Measurements from ENCODE around the gene EPHB6. TPM values are rescaled to one million over a fixed set of nuclear protein-coding genes. Genes with fewer than 3 reads are reported as not detected.

The EPHB6 gene
- total and polyA plus RNA-seq, 10 of the 15 experiments (the other 5 are each of a cell fraction or from before 2014, with no cell fraction given) = 0.06 to 1.3 (median 0.37) TPM; not detected in 2

DNA sequence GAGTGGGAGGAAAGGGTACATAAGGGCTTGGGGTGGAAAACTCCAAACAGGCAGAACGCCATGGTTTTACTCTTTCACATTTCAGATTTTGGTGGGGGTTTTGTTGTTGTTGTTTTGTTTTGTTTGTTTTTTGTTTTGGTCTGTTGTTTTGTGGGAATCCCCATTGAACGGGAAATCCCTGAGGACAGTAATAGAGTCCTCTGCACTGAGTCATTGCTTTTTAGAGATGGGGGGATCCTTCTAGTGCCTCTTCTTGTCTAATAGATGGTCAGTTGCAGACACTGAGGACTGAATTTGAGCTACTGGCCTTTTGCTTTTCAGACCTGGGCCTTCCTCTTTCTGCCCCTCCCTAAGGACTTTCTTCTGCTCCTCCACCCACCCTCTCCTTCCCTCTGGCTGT is 58.7 kb downstream of the EPHB6 start:
- BruUV-seq (replicated peaks) = no TSS peak

More for the DNA sequence above, 58.7 kb downstream of the EPHB6 start:
- 14% methylated on average over 2 of the region's 2 CpGs for WGBS (ENCODE audit: insufficient coverage, insufficient replicate concordance, low lambda C conversion rate, missing lambda C conversion rate)
- Histone ChIP-seq H3K4me3 (no peak overlapping the region), H2AFZ (ENCODE audit: control insufficient read depth, low read depth, low read length) (no peak overlapping the region), H3K27ac (ENCODE audit: control insufficient read depth, insufficient read depth) (no peak overlapping the region), H3K4me2 (ENCODE audit: control insufficient read depth, insufficient read depth) (no peak overlapping the region), H3K27me3 (replicated peaks in 1 of 2; ENCODE audit: control insufficient read depth in 2 of 2, insufficient read depth in 2 of 2, low read length in 1 of 2) (peaks cover 0 to 3% of the 10 kb centered on the region in 2 experiments; a peak in 3 of 4 replicates), H4K20me1 (ENCODE audit: control insufficient read depth, insufficient read depth) (no peaks in the 10 kb centered on the region), H3K36me3 (ENCODE audit: control insufficient read depth in 2 of 2, insufficient read depth in 2 of 2, low read length in 1 of 2) (no peaks in the 10 kb centered on the region), H3K9ac (ENCODE audit: control insufficient read depth, insufficient read depth, low read length) (no peak overlapping the region), H3K79me2 (ENCODE audit: control insufficient read depth, insufficient read depth, low read length) (no peaks in the 10 kb centered on the region), H3K4me1 (ENCODE audit: control insufficient read depth, insufficient read depth, low read length) (no peaks in the 10 kb centered on the region), H3K9me3 (replicated peaks; ENCODE audit: control insufficient read depth, insufficient read depth, low read length) (no peaks in the 10 kb centered on the region)
- ChIA-PET SMC1A (ENCODE audit: uncharacterized antibody, unreplicated experiment) (no interaction called here), CTCF (interaction anchor here (0.8 kb wide), 1 partner anchor 34 kb away, joined by 4 read pairs; no protein-coding TSS in a partner anchor), POLR2A (no interaction called here), RAD21 (ENCODE audit: unreplicated experiment) (no interaction called here)
- intact Hi-C loops (cut with micrococcal nuclease; ENCODE audit: unreplicated experiment) = no loop called here
- in situ Hi-C loops (cut with MboI) = no loop called here
- DNase-seq (ENCODE audit: low read depth, low spot score) (no peak), ATAC-seq (no peak), FAIRE-seq (no peak)
- no peak for TF ChIP-seq BACH1 (IDR thresholded peaks at IDR 0.05; ENCODE audit: borderline replicate concordance)
- TF ChIP-seq HDGF (IDR thresholded peaks at IDR 0.05) = no peak
- TF ChIP-seq, protein P1, sequence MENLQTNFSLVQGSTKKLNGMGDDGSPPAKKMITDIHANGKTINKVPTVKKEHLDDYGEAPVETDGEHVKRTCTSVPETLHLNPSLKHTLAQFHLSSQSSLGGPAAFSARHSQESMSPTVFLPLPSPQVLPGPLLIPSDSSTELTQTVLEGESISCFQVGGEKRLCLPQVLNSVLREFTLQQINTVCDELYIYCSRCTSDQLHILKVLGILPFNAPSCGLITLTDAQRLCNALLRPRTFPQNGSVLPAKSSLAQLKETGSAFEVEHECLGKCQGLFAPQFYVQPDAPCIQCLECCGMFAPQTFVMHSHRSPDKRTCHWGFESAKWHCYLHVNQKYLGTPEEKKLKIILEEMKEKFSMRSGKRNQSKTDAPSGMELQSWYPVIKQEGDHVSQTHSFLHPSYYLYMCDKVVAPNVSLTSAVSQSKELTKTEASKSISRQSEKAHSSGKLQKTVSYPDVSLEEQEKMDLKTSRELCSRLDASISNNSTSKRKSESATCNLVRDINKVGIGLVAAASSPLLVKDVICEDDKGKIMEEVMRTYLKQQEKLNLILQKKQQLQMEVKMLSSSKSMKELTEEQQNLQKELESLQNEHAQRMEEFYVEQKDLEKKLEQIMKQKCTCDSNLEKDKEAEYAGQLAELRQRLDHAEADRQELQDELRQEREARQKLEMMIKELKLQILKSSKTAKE (IDR thresholded peaks at IDR 0.05; ENCODE audit: low read depth, poor library complexity, severe bottlenecking) = no peak
- TF ChIP-seq SREBF2 (IDR thresholded peaks at IDR 0.05; ENCODE audit: low read length) = no peak
- TF ChIP-seq EED (IDR thresholded peaks at IDR 0.05; ENCODE audit: low read depth) = no peak
- TF ChIP-seq, protein P2, sequence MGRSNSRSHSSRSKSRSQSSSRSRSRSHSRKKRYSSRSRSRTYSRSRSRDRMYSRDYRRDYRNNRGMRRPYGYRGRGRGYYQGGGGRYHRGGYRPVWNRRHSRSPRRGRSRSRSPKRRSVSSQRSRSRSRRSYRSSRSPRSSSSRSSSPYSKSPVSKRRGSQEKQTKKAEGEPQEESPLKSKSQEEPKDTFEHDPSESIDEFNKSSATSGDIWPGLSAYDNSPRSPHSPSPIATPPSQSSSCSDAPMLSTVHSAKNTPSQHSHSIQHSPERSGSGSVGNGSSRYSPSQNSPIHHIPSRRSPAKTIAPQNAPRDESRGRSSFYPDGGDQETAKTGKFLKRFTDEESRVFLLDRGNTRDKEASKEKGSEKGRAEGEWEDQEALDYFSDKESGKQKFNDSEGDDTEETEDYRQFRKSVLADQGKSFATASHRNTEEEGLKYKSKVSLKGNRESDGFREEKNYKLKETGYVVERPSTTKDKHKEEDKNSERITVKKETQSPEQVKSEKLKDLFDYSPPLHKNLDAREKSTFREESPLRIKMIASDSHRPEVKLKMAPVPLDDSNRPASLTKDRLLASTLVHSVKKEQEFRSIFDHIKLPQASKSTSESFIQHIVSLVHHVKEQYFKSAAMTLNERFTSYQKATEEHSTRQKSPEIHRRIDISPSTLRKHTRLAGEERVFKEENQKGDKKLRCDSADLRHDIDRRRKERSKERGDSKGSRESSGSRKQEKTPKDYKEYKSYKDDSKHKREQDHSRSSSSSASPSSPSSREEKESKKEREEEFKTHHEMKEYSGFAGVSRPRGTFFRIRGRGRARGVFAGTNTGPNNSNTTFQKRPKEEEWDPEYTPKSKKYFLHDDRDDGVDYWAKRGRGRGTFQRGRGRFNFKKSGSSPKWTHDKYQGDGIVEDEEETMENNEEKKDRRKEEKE (IDR thresholded peaks at IDR 0.05) = no peak
- no peak for TF ChIP-seq RAD51 (IDR thresholded peaks at IDR 0.05)
- TF ChIP-seq, protein P3, sequence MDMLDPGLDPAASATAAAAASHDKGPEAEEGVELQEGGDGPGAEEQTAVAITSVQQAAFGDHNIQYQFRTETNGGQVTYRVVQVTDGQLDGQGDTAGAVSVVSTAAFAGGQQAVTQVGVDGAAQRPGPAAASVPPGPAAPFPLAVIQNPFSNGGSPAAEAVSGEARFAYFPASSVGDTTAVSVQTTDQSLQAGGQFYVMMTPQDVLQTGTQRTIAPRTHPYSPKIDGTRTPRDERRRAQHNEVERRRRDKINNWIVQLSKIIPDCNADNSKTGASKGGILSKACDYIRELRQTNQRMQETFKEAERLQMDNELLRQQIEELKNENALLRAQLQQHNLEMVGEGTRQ (IDR thresholded peaks at IDR 0.05; ENCODE audit: borderline replicate concordance, low read depth, low read length) = no peak
- TF ChIP-seq SPI1 (IDR thresholded peaks at IDR 0.05; ENCODE audit: borderline replicate concordance, insufficient read depth, low read depth, low read length) = no peak
- TF ChIP-seq RELA (IDR thresholded peaks at IDR 0.05; ENCODE audit: borderline replicate concordance, partially characterized antibody) = no peak
- TF ChIP-seq TARDBP (IDR thresholded peaks at IDR 0.05; ENCODE audit: borderline replicate concordance) = no peak
- TF ChIP-seq CBX5 (IDR thresholded peaks at IDR 0.05; ENCODE audit: low read depth) = no peak
- TF ChIP-seq NFYA (IDR thresholded peaks at IDR 0.05; ENCODE audit: borderline replicate concordance, low read depth, low read length) = no peak
- TF ChIP-seq SMC3 (IDR thresholded peaks at IDR 0.05; ENCODE audit: borderline replicate concordance, low read length) = no peak
- TF ChIP-seq ASH2L (IDR thresholded peaks at IDR 0.05; ENCODE audit: borderline replicate concordance, low read depth) = no peak
